GM12878 (cell line): ENCODE measurements around the gene ZNF486. TPM values are rescaled to one million over a fixed set of nuclear protein-coding genes. Genes with fewer than 3 reads are reported as not detected.
"Not testable (repeated sequence)": the region's sequence is repeated elsewhere in the genome, so short reads cannot be mapped to it uniquely, and the experiment has no call there.

Experiments
- ATAC-seq: fragments of 200-7000 bp; cut with Tn5 transposase; 3 replicates; pipeline ENCODE4 v1.9.1; 2020; ENCODE audit warnings: mild to moderate bottlenecking, moderate library complexity
- BruUV-seq: library from RNA; stranded (reverse); fragments of 400-500 nt; replicated peaks from 2 replicates; lab custom pipeline; 2021; lab: Mats Ljungman, UMichigan
- CTCF ChIA-PET: fragments of 300-600 bp; sonication (Branson Sonifier 250); formaldehyde crosslinking; extraction: SDS; loops from one replicate; lab custom pipeline; 2021; ENCODE audit warnings: inconsistent platforms; lab: Yijun Ruan, JAX
- POLR2A ChIA-PET: fragments of 350-600 bp; formaldehyde crosslinking; extraction: SDS; loops from one replicate; lab custom pipeline; 2021; ENCODE audit warnings: inconsistent platforms; lab: Charles Lee
- RAD21 ChIA-PET: fragments of 300-600 bp; sonication (Branson Sonifier 250); formaldehyde crosslinking; loops from one replicate; lab custom pipeline; 2023; ENCODE audit warnings: antibody characterized with exemption; ENCODE audit not compliant: unreplicated experiment; lab: Charles Lee
- SMC1A ChIA-PET: fragments of 300-600 bp; sonication (Branson Sonifier 250); formaldehyde crosslinking; loops from one replicate; lab custom pipeline; 2023; ENCODE audit not compliant: unreplicated experiment, uncharacterized antibody; lab: Charles Lee
- DNase-seq: peaks from one replicate; pipeline ENCODE4 v3.0.0-alpha.2; 2011; ENCODE audit warnings: low read depth, low spot score
- FAIRE-seq: peaks from 3 replicates; lab custom pipeline; 2011; peaks lifted over from hg19 to GRCh38; lab: Jason Lieb, UNC
- H2AFZ ChIP-seq: 2 replicates; pipeline ENCODE4 v1.6.0; 2011; ENCODE audit warnings: low read depth, low read length, control low read depth; ENCODE audit not compliant: control insufficient read depth
- H3K27ac ChIP-seq: 2 replicates; pipeline ENCODE4 v1.5.1; 2011; ENCODE audit warnings: control low read depth; ENCODE audit not compliant: control insufficient read depth, insufficient read depth
- H3K27me3 ChIP-seq, 2 experiments: replicated peaks in 1 of 2; 2 replicates each; pipeline versions ENCODE4 v1.6.0 to v1.6.1; 2011; ENCODE audit warnings: low read length in 1 of 2; ENCODE audit not compliant: control insufficient read depth in 2 of 2, insufficient read depth in 2 of 2
- H3K36me3 ChIP-seq, 2 experiments: 2 replicates each; pipeline ENCODE4 v1.5.1; 2011; ENCODE audit warnings: low read length in 1 of 2; ENCODE audit not compliant: control insufficient read depth in 2 of 2, insufficient read depth in 2 of 2
- H3K4me1 ChIP-seq: 2 replicates; pipeline ENCODE4 v1.6.1; 2011; ENCODE audit warnings: mild to moderate bottlenecking, low read length, moderate library complexity, mixed read lengths; ENCODE audit not compliant: control insufficient read depth, insufficient read depth
- H3K4me2 ChIP-seq: 2 replicates; pipeline ENCODE4 v1.6.0; 2011; ENCODE audit warnings: control low read depth; ENCODE audit not compliant: control insufficient read depth, insufficient read depth
- H3K4me3 ChIP-seq: fragments of 200-600 bp; sonication (generic); 2 replicates; pipeline ENCODE4 v1.5.1; 2016
- H3K79me2 ChIP-seq: 2 replicates; pipeline ENCODE4 v1.6.0; 2011; ENCODE audit warnings: low read length; ENCODE audit not compliant: control insufficient read depth, insufficient read depth
- H3K9ac ChIP-seq: 2 replicates; pipeline ENCODE4 v1.8.0; 2011; ENCODE audit warnings: low read length, control low read depth, mixed read lengths; ENCODE audit not compliant: control insufficient read depth, insufficient read depth
- H3K9me3 ChIP-seq: replicated peaks from 3 replicates; pipeline ENCODE4 v1.5.1; 2011; ENCODE audit warnings: mild to moderate bottlenecking, low read length; ENCODE audit not compliant: control insufficient read depth, insufficient read depth
- H4K20me1 ChIP-seq: 2 replicates; pipeline ENCODE4 v1.6.0; 2011; ENCODE audit not compliant: control insufficient read depth, insufficient read depth
- BCL11A ChIP-seq: IDR thresholded peaks from 2 replicates; pipeline ENCODE4 v1.6.1; 2011; ENCODE audit warnings: low read depth, low read length
- BRCA1 ChIP-seq: IDR thresholded peaks from 2 replicates; pipeline ENCODE4 v1.6.1; 2011; ENCODE audit warnings: low read depth, low read length, improper control_type of control experiment
- CHD4 ChIP-seq: fragments of 200-600 bp; sonication (generic); IDR thresholded peaks from 2 replicates; pipeline ENCODE4 v1.6.1; 2016; ENCODE audit warnings: mild to moderate bottlenecking
- IKZF1 ChIP-seq: fragments of 450-650 bp; conservative IDR thresholded peaks from 2 replicates; pipeline ENCODE4 v1.6.1; 2017; ENCODE audit warnings: antibody characterized with exemption, mild to moderate bottlenecking
- KDM1A ChIP-seq: fragments of 200-600 bp; sonication (generic); IDR thresholded peaks from 2 replicates; pipeline ENCODE4 v1.6.1; 2016; ENCODE audit warnings: borderline replicate concordance
- NFYA ChIP-seq: IDR thresholded peaks from 2 replicates; pipeline ENCODE4 v1.6.1; 2011; ENCODE audit warnings: low read depth, mild to moderate bottlenecking, low read length, improper control_type of control experiment, borderline replicate concordance
- NRF1 ChIP-seq: conservative IDR thresholded peaks from 2 replicates; pipeline ENCODE4 v1.6.1; 2011; ENCODE audit warnings: mild to moderate bottlenecking, low read depth, low read length, improper control_type of control experiment
- POU2F2 ChIP-seq: IDR thresholded peaks from 3 replicates; pipeline ENCODE4 v1.6.1; 2011; ENCODE audit warnings: low read depth, mild to moderate bottlenecking, low read length, borderline replicate concordance
- SIN3A ChIP-seq: IDR thresholded peaks from 2 replicates; pipeline ENCODE4 v1.6.1; 2012; ENCODE audit warnings: low read depth, low read length, improper control_type of control experiment
- SPI1 ChIP-seq: IDR thresholded peaks from 2 replicates; pipeline ENCODE4 v1.6.1; 2011; ENCODE audit warnings: low read depth, mild to moderate bottlenecking, low read length, moderate library complexity, borderline replicate concordance; ENCODE audit not compliant: insufficient read depth
- USF2 ChIP-seq: IDR thresholded peaks from 2 replicates; pipeline ENCODE4 v1.6.1; 2011; ENCODE audit warnings: low read depth, low read length, improper control_type of control experiment, borderline replicate concordance
- ZBTB11 ChIP-seq: fragments of 450-650 bp; formaldehyde crosslinking; IDR thresholded peaks from 2 replicates; pipeline ENCODE4 v1.5.0; 2022; ENCODE audit warnings: mild to moderate bottlenecking, missing genetic modification characterization
- ZNF207 ChIP-seq: fragments of 450-650 bp; IDR thresholded peaks from 2 replicates; pipeline ENCODE4 v1.6.1; 2014; ENCODE audit warnings: antibody characterized with exemption, mild to moderate bottlenecking, borderline replicate concordance
- WGBS: methylation state at CpG from one replicate; pipeline ENCODE4 v1.1.6; 2016; ENCODE audit warnings: low lambda C conversion rate; ENCODE audit not compliant: insufficient replicate concordance, insufficient coverage; ENCODE audit errors: missing lambda C conversion rate; 5-methylcytosine and 5-hydroxymethylcytosine counted together
- in situ Hi-C: fragments of 300-500 bp; cut with MboI; formaldehyde crosslinking; loops from 9 replicates; pipeline ENCODE4 v1.14.3; 2018; ENCODE audit warnings: mixed read lengths
- intact Hi-C: fragments of 100-400 bp; cut with micrococcal nuclease; formaldehyde crosslinking; loops from one replicate; pipeline ENCODE4 v1.14.2; 2022; ENCODE audit not compliant: unreplicated experiment
- polyA plus RNA-seq, 11 experiments: library from polyadenylated mRNA; depleted of rRNA in 4 of 11; unstranded in 6 of 11; stranded (reverse) in 5 of 11; fragments of >200 nt; fragmentation: Nextera tagmentation in 4 of 11; fragmentation: Illumina TruSeq in 1 of 11; extraction: Ambion mirVana in 4 of 11; extraction: Trizol in 1 of 11; gene quantifications; 1 replicate in 1 of 11; 2 replicates in 10 of 11; pipeline versions ENCODE4 v1.2.1 to v1.2.3, GENCODE V29; 2011 to 2016; ENCODE audit warnings: inconsistent platforms in 2 of 11, missing spikeins in 2 of 11, low read depth in 1 of 11
- total RNA-seq, 4 experiments: library from RNA; depleted of rRNA in 3 of 4; stranded (reverse); fragments of >200 nt in 3 of 4; fragmentation: Illumina TruSeq in 1 of 4; extraction: Trizol in 1 of 4; gene quantifications; 2 replicates each; pipeline versions ENCODE4 v1.2.1 to v1.2.3, GENCODE V29; 2013 to 2021

Gene ZNF486
- total and polyA plus RNA-seq, 10 of the 15 experiments (the other 5 are each of a cell fraction or from before 2014, with no cell fraction given) = 0.02 to 1.0 (median 0.09) TPM; not detected in 1

GRCh38 chr19:20171285-20171684 lies 4.3 kb downstream of the ZNF486 start:
- in situ Hi-C loops = no loop called here
- FAIRE-seq = no peak
- no peak overlapping the region for H3K27ac ChIP-seq
- H3K9ac ChIP-seq = no peak overlapping the region
- WGBS = 88% methylated on average over 3 of the region's 3 CpGs
- TF ChIP-seq CHD4 = no peak
- no peak for TF ChIP-seq BRCA1
- TF ChIP-seq SPI1 = no peak
- no peak for TF ChIP-seq SIN3A
- no peak for TF ChIP-seq ZBTB11 (CRISPR knock-in tag)
- TF ChIP-seq IKZF1 = no peak
- TF ChIP-seq USF2 = no peak
- no peak for TF ChIP-seq BCL11A
- TF ChIP-seq NFYA = no peak
- no peak for TF ChIP-seq NRF1
- no peak for TF ChIP-seq KDM1A
- TF ChIP-seq POU2F2 = no peak
- TF ChIP-seq ZNF207 = no peak
- TF ChIP-seq, all 136 proteins: peak for 0
- Histone ChIP-seq H2AFZ (no peak overlapping the region), H4K20me1 (no peaks in the 10 kb centered on the region), H3K4me2 (no peak overlapping the region), H3K36me3 (no peaks in the 10 kb centered on the region), H3K9me3 (no peaks in the 10 kb centered on the region; the same call in 2 of the 3 replicates), H3K4me3 (no peak overlapping the region), H3K27me3 (no peaks in the 10 kb centered on the region), H3K79me2 (no peaks in the 10 kb centered on the region), H3K4me1 (no peaks in the 10 kb centered on the region)
- ChIA-PET POLR2A (no interaction called here), RAD21 (no interaction called here), SMC1A (interaction anchor here (0.6 kb wide), 1 partner anchor 104 kb away, joined by 3 read pairs; no protein-coding TSS in a partner anchor), CTCF (no interaction called here)
- no peak for DNase-seq
- no peak for ATAC-seq
- intact Hi-C loops = no loop called here
- no TSS peak for BruUV-seq

GRCh38 chr19:20175848-20176247 lies 8.8 kb downstream of the ZNF486 start:
- H3K27me3 ChIP-seq, in situ Hi-C loops, H3K27ac ChIP-seq, H3K9ac ChIP-seq, H3K9me3 ChIP-seq, CTCF ChIA-PET, H2AFZ ChIP-seq, H3K79me2 ChIP-seq, H3K4me2 ChIP-seq, H3K4me3 ChIP-seq, POLR2A ChIA-PET, ATAC-seq, DNase-seq, SMC1A ChIA-PET, intact Hi-C loops, BruUV-seq, H4K20me1 ChIP-seq, FAIRE-seq, H3K4me1 ChIP-seq, RAD21 ChIA-PET, H3K36me3 ChIP-seq: not testable (repeated sequence)
- 95% methylated on average over 23 of the region's 28 CpGs for WGBS
